ENCODE results near the gene CAPN11. TPM values are rescaled to one million over a fixed set of nuclear protein-coding genes. Genes with fewer than 3 reads are reported as not detected.
"Not testable (repeated sequence)": the region's sequence is repeated elsewhere in the genome, so short reads cannot be mapped to it uniquely, and the experiment has no call there.

Gene CAPN11
- total RNA-seq, 2 experiments from 2014 or later, result 0.11 to 0.18 TPM

DNA sequence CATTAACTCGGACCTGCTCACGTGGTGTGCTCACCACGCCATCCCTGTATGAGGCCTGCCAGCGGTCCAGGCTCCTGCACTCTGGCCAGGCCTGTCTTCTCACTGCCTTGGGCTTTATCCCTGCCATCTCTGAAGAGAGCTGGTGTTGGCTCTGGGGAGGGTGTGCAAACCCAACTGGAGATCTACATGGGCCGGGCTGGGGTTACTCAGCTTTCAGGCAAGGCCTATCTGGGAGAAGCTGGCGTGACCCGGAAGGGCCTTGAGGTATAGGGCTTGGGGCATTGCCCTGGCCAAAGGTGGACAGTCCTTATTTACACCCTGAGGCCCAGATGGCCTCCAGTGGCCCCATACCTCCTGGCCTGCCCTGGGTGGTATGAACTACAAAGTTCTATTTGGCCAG, 69.8 kb downstream of the CAPN11 start:
- no peak for ATAC-seq
- Mint-ChIP-seq H3K27me3 (no peaks in the 10 kb centered on the region), H3K9me3 (no peaks in the 10 kb centered on the region), H3K27ac (no peak overlapping the region), H3K4me3 (no peak overlapping the region), H3K36me3 (ENCODE audit: low read depth) (peaks cover 53% of the 10 kb centered on the region), H3K4me1 (ENCODE audit: low read depth) (peaks cover 17% of the 10 kb centered on the region)
- DNase-seq, result no peak
- intact Hi-C loops (cut with micrococcal nuclease), result no loop called here
- TF ChIP-seq, protein P1, sequence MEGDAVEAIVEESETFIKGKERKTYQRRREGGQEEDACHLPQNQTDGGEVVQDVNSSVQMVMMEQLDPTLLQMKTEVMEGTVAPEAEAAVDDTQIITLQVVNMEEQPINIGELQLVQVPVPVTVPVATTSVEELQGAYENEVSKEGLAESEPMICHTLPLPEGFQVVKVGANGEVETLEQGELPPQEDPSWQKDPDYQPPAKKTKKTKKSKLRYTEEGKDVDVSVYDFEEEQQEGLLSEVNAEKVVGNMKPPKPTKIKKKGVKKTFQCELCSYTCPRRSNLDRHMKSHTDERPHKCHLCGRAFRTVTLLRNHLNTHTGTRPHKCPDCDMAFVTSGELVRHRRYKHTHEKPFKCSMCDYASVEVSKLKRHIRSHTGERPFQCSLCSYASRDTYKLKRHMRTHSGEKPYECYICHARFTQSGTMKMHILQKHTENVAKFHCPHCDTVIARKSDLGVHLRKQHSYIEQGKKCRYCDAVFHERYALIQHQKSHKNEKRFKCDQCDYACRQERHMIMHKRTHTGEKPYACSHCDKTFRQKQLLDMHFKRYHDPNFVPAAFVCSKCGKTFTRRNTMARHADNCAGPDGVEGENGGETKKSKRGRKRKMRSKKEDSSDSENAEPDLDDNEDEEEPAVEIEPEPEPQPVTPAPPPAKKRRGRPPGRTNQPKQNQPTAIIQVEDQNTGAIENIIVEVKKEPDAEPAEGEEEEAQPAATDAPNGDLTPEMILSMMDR (IDR thresholded peaks at IDR 0.05), result no peak
- CTCF ChIA-PET, result interaction anchor here (1.3 to 1.7 kb wide), 2 partner anchors 10 to 55 kb away, joined by 3 to 4 read pairs; no protein-coding TSS in a partner anchor
- POLR2A ChIA-PET, result interaction anchor here (7.7 kb wide), 1 partner anchor 16 kb away, joined by 131 read pairs; the partner anchor contains the start of gene HSP90AB1

DNA sequence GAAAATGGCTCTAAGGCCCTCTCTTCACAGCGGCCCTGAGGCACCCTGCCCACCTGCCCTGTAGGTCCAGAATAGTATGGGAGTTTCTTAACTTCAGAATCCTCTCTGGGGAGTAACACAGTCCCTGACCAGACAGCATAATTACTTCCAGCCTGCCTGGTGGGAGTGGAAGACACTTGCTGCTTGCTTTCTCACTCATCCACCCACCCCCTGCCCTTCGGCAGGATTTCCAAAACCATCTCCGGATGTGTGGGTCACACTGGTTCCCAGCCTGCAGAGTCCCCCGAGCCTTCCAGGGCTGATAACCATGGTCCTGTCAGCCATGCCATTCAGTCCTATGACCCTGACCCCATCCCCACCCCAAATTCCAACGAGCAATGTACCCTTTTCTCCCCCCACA, 70.2 kb downstream of the CAPN11 start:
- intact Hi-C loops (cut with micrococcal nuclease), result no loop called here
- no peak for DNase-seq
- no peak overlapping the region for H3K27ac Mint-ChIP-seq

GRCh38 chr6:44229376-44230033, 70.9 kb downstream of the CAPN11 start:
- H3K27ac Mint-ChIP-seq, result no peak overlapping the region
- H3K4me3 Mint-ChIP-seq, result no peak overlapping the region
- DNase-seq (no peak), ATAC-seq (no peak)
- POLR2A ChIA-PET, result interaction anchor here (1.2 to 7.6 kb wide), 4 partner anchors 18 to 100 kb away, joined by 3 to 64 read pairs (median 6); partner anchors contain the start of genes HSP90AB1 and SLC35B2
- H3K36me3 Mint-ChIP-seq (ENCODE audit: low read depth), result peaks cover 56% of the 10 kb centered on the region
- intact Hi-C loops (cut with micrococcal nuclease), result loop anchor here (10.0 kb wide), 1 partner anchor 125 kb away; no protein-coding TSS in a partner anchor
- no peaks in the 10 kb centered on the region for H3K9me3 Mint-ChIP-seq
- H3K4me1 Mint-ChIP-seq (ENCODE audit: low read depth), result peaks cover 15% of the 10 kb centered on the region
- TF ChIP-seq, protein P1 (IDR thresholded peaks at IDR 0.05), result no peak
- CTCF ChIA-PET, result interaction anchor here (0.8 to 1.7 kb wide), 2 partner anchors 56 to 110 kb away, joined by 3 to 9 read pairs; no protein-coding TSS in a partner anchor
- no peaks in the 10 kb centered on the region for H3K27me3 Mint-ChIP-seq

More for the DNA sequence above, 70.2 kb downstream of the CAPN11 start:
- Mint-ChIP-seq H3K36me3 (ENCODE audit: low read depth) (peaks cover 57% of the 10 kb centered on the region), H3K4me3 (no peak overlapping the region), H3K9me3 (no peaks in the 10 kb centered on the region), H3K27me3 (no peaks in the 10 kb centered on the region), H3K4me1 (ENCODE audit: low read depth) (peaks cover 17% of the 10 kb centered on the region)
- TF ChIP-seq, protein P1 (IDR thresholded peaks at IDR 0.05), result no peak
- CTCF ChIA-PET, result interaction anchor here (1.3 to 1.7 kb wide), 2 partner anchors 9 to 56 kb away, joined by 3 to 4 read pairs; no protein-coding TSS in a partner anchor
- ATAC-seq, result no peak
- POLR2A ChIA-PET, result no interaction called here

GRCh38 chr6:44230034-44230675, 71.5 kb downstream of the CAPN11 start:
- POLR2A ChIA-PET, result interaction anchor here (1.2 to 7.6 kb wide), 4 partner anchors 17 to 101 kb away, joined by 3 to 64 read pairs (median 6); partner anchors contain the start of genes HSP90AB1 and SLC35B2
- Mint-ChIP-seq H3K36me3 (ENCODE audit: low read depth) (peaks cover 52% of the 10 kb centered on the region), H3K4me3 (no peak overlapping the region), H3K4me1 (ENCODE audit: low read depth) (peaks cover 9% of the 10 kb centered on the region), H3K27ac (no peak overlapping the region), H3K27me3 (no peaks in the 10 kb centered on the region), H3K9me3 (no peaks in the 10 kb centered on the region)
- TF ChIP-seq, protein P1 (IDR thresholded peaks at IDR 0.05), result no peak
- DNase-seq, result no peak
- no peak for ATAC-seq
- intact Hi-C loops (cut with micrococcal nuclease), result loop anchor here (10.0 kb wide), 1 partner anchor 125 kb away; no protein-coding TSS in a partner anchor
- CTCF ChIA-PET, result interaction anchor here (0.8 to 1.7 kb wide), 2 partner anchors 57 to 109 kb away, joined by 3 to 9 read pairs; no protein-coding TSS in a partner anchor

- H3K36me3 Mint-ChIP-seq (ENCODE audit: low read depth), result peaks cover 48% of the 10 kb centered on the region
- H3K4me1 Mint-ChIP-seq (ENCODE audit: low read depth); CTCF ChIA-PET; H3K9me3 Mint-ChIP-seq; H3K4me3 Mint-ChIP-seq; H3K27me3 Mint-ChIP-seq; H3K27ac Mint-ChIP-seq; DNase-seq; ATAC-seq: not testable (repeated sequence)
- intact Hi-C loops (cut with micrococcal nuclease), result loop anchor here (10.0 kb wide), 1 partner anchor 127 kb away; no protein-coding TSS in a partner anchor
- POLR2A ChIA-PET, result interaction anchor here (7.6 kb wide), 1 partner anchor 16 kb away, joined by 64 read pairs; the partner anchor contains the start of gene HSP90AB1
These were observed 72.8 kb downstream of the CAPN11 start for GRCh38 chr6:44231426-44231825.

All from activated CD8-positive, alpha-beta T cell treated with anti-CD3 and anti-CD28 coated beads for 36 hours (primary cell).